ENCODE results near the gene CDH13.

- TF ChIP-seq, protein P1, sequence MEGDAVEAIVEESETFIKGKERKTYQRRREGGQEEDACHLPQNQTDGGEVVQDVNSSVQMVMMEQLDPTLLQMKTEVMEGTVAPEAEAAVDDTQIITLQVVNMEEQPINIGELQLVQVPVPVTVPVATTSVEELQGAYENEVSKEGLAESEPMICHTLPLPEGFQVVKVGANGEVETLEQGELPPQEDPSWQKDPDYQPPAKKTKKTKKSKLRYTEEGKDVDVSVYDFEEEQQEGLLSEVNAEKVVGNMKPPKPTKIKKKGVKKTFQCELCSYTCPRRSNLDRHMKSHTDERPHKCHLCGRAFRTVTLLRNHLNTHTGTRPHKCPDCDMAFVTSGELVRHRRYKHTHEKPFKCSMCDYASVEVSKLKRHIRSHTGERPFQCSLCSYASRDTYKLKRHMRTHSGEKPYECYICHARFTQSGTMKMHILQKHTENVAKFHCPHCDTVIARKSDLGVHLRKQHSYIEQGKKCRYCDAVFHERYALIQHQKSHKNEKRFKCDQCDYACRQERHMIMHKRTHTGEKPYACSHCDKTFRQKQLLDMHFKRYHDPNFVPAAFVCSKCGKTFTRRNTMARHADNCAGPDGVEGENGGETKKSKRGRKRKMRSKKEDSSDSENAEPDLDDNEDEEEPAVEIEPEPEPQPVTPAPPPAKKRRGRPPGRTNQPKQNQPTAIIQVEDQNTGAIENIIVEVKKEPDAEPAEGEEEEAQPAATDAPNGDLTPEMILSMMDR (IDR thresholded peaks at IDR 0.05) = no peak
- TF ChIP-seq POLR2A (IDR thresholded peaks at IDR 0.05) = no peak
Measured at GRCh38 chr16:83356986-83357385, 730.2 kb downstream of the CDH13 start.

Measured in thyroid gland (tissue), 4 donors.